DOHH2 (cell line): ENCODE results near the gene GPR87.
A peak's percentile ranks its signal among the peaks of the same experiment; 100 is the strongest.

Experiments
- H3F3A ChIP-seq: fragments of 200-600 bp; sonication (generic), shearing (Covaris generic); 2 replicates; pipeline ENCODE4 v1.6.0; 2016; ENCODE audit warnings: antibody characterized with exemption, mild to moderate bottlenecking; ENCODE audit not compliant: control insufficient read depth, insufficient read depth
- H3K27ac ChIP-seq: fragments of 200-600 bp; sonication (generic); 2 replicates; pipeline ENCODE4 v1.5.1; 2014; ENCODE audit warnings: low read depth, mild to moderate bottlenecking, low read length, moderate library complexity
- H3K27me3 ChIP-seq: fragments of 200-600 bp; sonication (generic); 2 replicates; pipeline ENCODE4 v1.6.1; 2014; ENCODE audit warnings: mild to moderate bottlenecking, low read length, mixed read lengths; ENCODE audit not compliant: control insufficient read depth
- H3K36me3 ChIP-seq: fragments of 200-600 bp; sonication (generic); 2 replicates; pipeline ENCODE4 v1.6.1; 2014; ENCODE audit warnings: mild to moderate bottlenecking, low read length, moderate library complexity, mixed read lengths; ENCODE audit not compliant: control insufficient read depth
- H3K4me1 ChIP-seq: fragments of 200-600 bp; sonication (generic); 2 replicates; pipeline ENCODE4 v1.6.1; 2014; ENCODE audit warnings: mild to moderate bottlenecking, low read length, mixed read lengths; ENCODE audit not compliant: control insufficient read depth
- H3K4me2 ChIP-seq: fragments of 200-600 bp; sonication (generic); 2 replicates; pipeline ENCODE4 v1.6.0; 2014; ENCODE audit warnings: mild to moderate bottlenecking, low read length, moderate library complexity
- H3K4me3 ChIP-seq: fragments of 200-600 bp; sonication (generic); 2 replicates; pipeline ENCODE4 v1.5.1; 2014; ENCODE audit warnings: mild to moderate bottlenecking, low read length, mixed read lengths
- H3K79me2 ChIP-seq: fragments of 200-600 bp; sonication (generic); 2 replicates; pipeline ENCODE4 v1.6.1; 2014; ENCODE audit warnings: mild to moderate bottlenecking, low read length, mixed read lengths; ENCODE audit not compliant: control insufficient read depth
- H3K9me2 ChIP-seq: fragments of 200-600 bp; sonication (generic); replicated peaks from 2 replicates; pipeline ENCODE4 v1.6.1; 2014; ENCODE audit warnings: mild to moderate bottlenecking, low read length, mixed read lengths; ENCODE audit not compliant: control insufficient read depth
- H3K9me3 ChIP-seq: fragments of 200-600 bp; sonication (generic); 2 replicates; pipeline ENCODE4 v1.6.1; 2014; ENCODE audit warnings: antibody characterized with exemption, low read length, mixed read lengths; ENCODE audit not compliant: control insufficient read depth, insufficient read depth
- H4K20me1 ChIP-seq: fragments of 200-600 bp; sonication (generic); 2 replicates; pipeline ENCODE4 v1.6.0; 2014; ENCODE audit warnings: low read depth, mild to moderate bottlenecking, antibody characterized with exemption, low read length, moderate library complexity; ENCODE audit not compliant: control insufficient read depth, insufficient read depth
- CTCF ChIP-seq: fragments of 200-600 bp; sonication (generic); IDR thresholded peaks from one replicate; pipeline ENCODE4 v1.5.1; 2014; ENCODE audit warnings: antibody characterized with exemption, mild to moderate bottlenecking, low read depth, low read length; ENCODE audit not compliant: poor library complexity, severe bottlenecking
- EZH2phosphoT487 ChIP-seq: fragments of 200-600 bp; sonication (generic); IDR thresholded peaks from 2 replicates; pipeline ENCODE4 v1.6.1; 2017; ENCODE audit warnings: borderline replicate concordance, mild to moderate bottlenecking, antibody characterized with exemption, low read length, moderate library complexity, mixed read lengths

Gene GPR87

GRCh38 chr3:151269631-151270030 is 47.0 kb downstream of the GPR87 start:
- Histone ChIP-seq H3K9me2 (no peaks in the 10 kb centered on the region), H3K9me3 (no peaks in the 10 kb centered on the region), H3K79me2 (no peaks in the 10 kb centered on the region), H3K36me3 (no peaks in the 10 kb centered on the region), H3F3A (no peaks in the 10 kb centered on the region), H4K20me1 (no peaks in the 10 kb centered on the region), H3K27me3 (no peaks in the 10 kb centered on the region), H3K4me3 (no peak overlapping the region), H3K4me2 (0 out of 2 replicates have a peak overlapping the region, but pooled peaks have one; percentile 3), H3K27ac (no peak overlapping the region), H3K4me1 (peaks cover 29% of the 10 kb centered on the region)
- no peak for TF ChIP-seq CTCF

- no peaks in the 10 kb centered on the region for H4K20me1 ChIP-seq
- H3K9me3 ChIP-seq: no peaks in the 10 kb centered on the region
- H3K4me2 ChIP-seq: no peak overlapping the region
- H3K27ac ChIP-seq: no peak overlapping the region
- no peaks in the 10 kb centered on the region for H3K27me3 ChIP-seq
- H3F3A ChIP-seq: no peaks in the 10 kb centered on the region
- no peaks in the 10 kb centered on the region for H3K9me2 ChIP-seq
- no peak overlapping the region for H3K4me3 ChIP-seq
- TF ChIP-seq EZH2phosphoT487: no peak
- no peak for TF ChIP-seq CTCF
- no peaks in the 10 kb centered on the region for H3K79me2 ChIP-seq
- peaks cover 29% of the 10 kb centered on the region for H3K4me1 ChIP-seq
- no peaks in the 10 kb centered on the region for H3K36me3 ChIP-seq
These were observed 48.1 kb downstream of the GPR87 start for GRCh38 chr3:151268267-151269235.

GRCh38 chr3:151267066-151267465 is 49.6 kb downstream of the GPR87 start:
- Histone ChIP-seq H3F3A (no peaks in the 10 kb centered on the region), H3K4me1 (peaks cover 29% of the 10 kb centered on the region), H4K20me1 (no peaks in the 10 kb centered on the region), H3K4me2 (no peak overlapping the region), H3K27me3 (no peaks in the 10 kb centered on the region), H3K27ac (no peak overlapping the region), H3K9me2 (no peaks in the 10 kb centered on the region), H3K36me3 (no peaks in the 10 kb centered on the region), H3K79me2 (no peaks in the 10 kb centered on the region), H3K9me3 (no peaks in the 10 kb centered on the region), H3K4me3 (no peak overlapping the region)
- TF ChIP-seq EZH2phosphoT487 (no peak), CTCF (no peak)
